SK-N-MC (cell line): Measurements from ENCODE around the gene NOC4L.

Experiments used
- EZH2 ChIP-seq: fragments of 200-600 bp; sonication (generic); IDR thresholded peaks from one replicate; pipeline ENCODE4 v1.6.1; 2017; ENCODE audit warnings: antibody characterized with exemption
- FOXP2 ChIP-seq: optimal IDR thresholded peaks from 2 replicates; pipeline ENCODE3; 2011; ENCODE audit warnings: mild to moderate bottlenecking, moderate library complexity; ENCODE audit not compliant: insufficient read depth; ENCODE audit errors: extremely low read length, control extremely low read depth
- POLR2AphosphoS5 ChIP-seq: IDR thresholded peaks from 2 replicates; pipeline ENCODE4 v1.6.1; 2012; ENCODE audit warnings: mild to moderate bottlenecking, low read depth, low read length, borderline replicate concordance

DNA sequence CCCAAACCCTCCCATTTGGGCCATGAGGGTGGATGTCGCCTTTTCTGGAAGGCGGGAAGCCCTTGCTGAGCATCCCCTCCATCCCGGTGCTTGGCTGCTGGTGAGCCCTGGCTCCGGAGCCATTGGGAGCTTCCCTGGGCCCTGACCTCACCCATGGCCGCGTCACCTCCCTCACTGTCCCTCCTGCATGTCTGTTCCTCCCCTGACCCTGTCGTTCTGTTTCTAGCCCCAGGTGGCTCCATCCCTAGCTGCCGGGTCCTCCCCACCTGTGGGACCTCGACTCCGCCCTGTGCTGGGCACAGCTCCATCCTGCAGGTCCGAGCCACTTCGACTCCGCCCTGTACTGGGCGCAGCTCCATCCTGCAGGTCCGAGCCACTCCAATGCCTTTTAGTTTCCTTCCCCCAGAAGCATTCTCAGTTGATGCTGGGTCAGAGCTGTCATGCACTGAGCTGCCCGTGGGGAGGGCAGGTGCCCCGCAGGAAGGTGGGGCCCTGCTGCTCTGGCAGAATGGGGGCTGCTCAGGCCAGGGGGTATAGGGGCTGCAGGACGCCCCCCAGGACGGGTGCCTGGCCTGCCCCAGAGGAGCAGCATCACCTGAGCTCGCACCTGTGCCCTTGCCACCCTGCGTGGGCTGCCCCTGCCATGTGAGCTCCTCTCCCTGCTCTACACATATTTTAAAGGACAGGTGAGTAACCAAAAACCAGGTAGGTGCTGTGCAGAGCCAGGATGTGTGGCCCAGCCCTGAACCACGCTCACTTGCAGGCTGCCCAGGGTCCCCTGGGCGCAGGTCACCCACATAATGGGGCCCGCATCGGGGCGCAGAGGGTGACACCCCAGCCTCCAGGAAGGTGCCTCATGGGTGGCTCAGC, 19.0 kb downstream of the NOC4L start:
- no peak for TF ChIP-seq FOXP2
- no peak for TF ChIP-seq EZH2
- TF ChIP-seq POLR2AphosphoS5, result no peak
